ENCODE data around the gene JMJD8.

- TF ChIP-seq CTCF (IDR thresholded peaks at IDR 0.05) (no peak), POLR2A (IDR thresholded peaks at IDR 0.05) (no peak)
These were observed 45.3 kb downstream of the JMJD8 start for GRCh38 chr16:638836-639235.
